ENCODE results near the gene HES7.

DNA sequence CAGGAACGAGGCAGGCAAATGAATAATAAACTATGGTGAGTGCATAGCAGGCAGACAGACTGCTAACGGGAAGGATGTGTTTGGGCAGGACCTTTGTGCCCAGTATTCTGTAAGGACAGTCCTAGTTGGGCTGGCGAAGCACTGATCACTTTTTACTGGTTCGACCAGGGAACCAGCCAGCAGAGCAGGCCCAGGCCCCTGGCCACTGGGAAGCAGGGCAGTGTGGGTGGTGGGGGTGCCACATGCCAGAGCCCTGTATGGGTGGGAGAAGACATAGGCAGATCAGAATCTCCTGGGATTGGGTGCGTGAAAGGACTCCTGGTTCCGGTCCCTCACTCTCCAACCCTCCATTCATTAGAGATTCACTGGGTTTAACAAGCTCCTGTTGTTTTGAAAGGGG lies 42.8 kb upstream of the HES7 start:
- TF ChIP-seq, protein P1, sequence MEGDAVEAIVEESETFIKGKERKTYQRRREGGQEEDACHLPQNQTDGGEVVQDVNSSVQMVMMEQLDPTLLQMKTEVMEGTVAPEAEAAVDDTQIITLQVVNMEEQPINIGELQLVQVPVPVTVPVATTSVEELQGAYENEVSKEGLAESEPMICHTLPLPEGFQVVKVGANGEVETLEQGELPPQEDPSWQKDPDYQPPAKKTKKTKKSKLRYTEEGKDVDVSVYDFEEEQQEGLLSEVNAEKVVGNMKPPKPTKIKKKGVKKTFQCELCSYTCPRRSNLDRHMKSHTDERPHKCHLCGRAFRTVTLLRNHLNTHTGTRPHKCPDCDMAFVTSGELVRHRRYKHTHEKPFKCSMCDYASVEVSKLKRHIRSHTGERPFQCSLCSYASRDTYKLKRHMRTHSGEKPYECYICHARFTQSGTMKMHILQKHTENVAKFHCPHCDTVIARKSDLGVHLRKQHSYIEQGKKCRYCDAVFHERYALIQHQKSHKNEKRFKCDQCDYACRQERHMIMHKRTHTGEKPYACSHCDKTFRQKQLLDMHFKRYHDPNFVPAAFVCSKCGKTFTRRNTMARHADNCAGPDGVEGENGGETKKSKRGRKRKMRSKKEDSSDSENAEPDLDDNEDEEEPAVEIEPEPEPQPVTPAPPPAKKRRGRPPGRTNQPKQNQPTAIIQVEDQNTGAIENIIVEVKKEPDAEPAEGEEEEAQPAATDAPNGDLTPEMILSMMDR (IDR thresholded peaks at IDR 0.05): no peak
- no peak for TF ChIP-seq POLR2A (IDR thresholded peaks at IDR 0.05)
